PFSK-1 (cell line): ENCODE results near the gene MRTFB.

ENCODE experiments used
- SIN3A ChIP-seq: IDR thresholded peaks from 2 replicates; pipeline ENCODE4 v1.6.1; 2012; ENCODE audit warnings: mild to moderate bottlenecking, low read length, moderate library complexity, borderline replicate concordance; ENCODE audit not compliant: insufficient read depth
- TAF1 ChIP-seq: IDR thresholded peaks from 2 replicates; pipeline ENCODE4 v1.6.1; 2012; ENCODE audit warnings: low read length, control low read depth, borderline replicate concordance; ENCODE audit not compliant: insufficient read depth

DNA sequence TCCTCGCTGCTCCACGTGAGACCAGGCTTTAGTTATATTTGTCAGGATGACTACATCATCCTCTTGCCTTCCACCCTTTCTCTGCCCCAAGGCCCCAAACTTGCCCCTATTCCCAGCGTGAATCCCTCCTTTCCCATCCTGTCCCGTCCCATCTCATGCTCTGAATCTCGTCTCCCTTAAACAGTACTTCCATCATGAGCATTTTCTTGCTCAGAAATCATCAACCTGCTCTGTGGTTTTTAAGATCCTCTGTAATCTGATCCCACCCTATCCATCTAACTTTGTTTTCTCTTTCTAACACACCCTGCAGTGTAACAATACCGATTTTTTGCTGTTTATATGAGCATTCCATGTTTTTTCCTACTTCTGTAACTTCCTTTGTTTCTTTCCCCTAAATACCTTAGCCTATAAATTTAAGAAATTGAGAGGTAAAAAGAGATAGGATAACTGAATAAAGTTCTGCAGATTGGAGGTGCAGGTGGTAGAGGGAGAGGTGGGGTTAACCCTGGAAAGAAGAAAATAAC, 39.7 kb downstream of the MRTFB start:
- TF ChIP-seq TAF1 (no peak), SIN3A (no peak)
